Frontal cortex (tissue), 4 donors: ENCODE measurements around the gene MMP23B. TPM values are rescaled to one million over a fixed set of nuclear protein-coding genes. Genes with fewer than 3 reads are reported as not detected.
"Not testable (repeated sequence)": the region's sequence is repeated elsewhere in the genome, so short reads cannot be mapped to it uniquely, and the experiment has no call there.

Experiments used
- DNase-seq, 2 donors: peaks; one replicate each; pipeline ENCODE4 v3.0.0; 2012; ENCODE audit warnings: low spot score in 2 of 2
- FAIRE-seq: peaks from 2 replicates; lab custom pipeline; 2012; peaks lifted over from hg19 to GRCh38; lab: Jason Lieb, UNC
- total RNA-seq: library from RNA; depleted of rRNA; stranded (reverse); fragments of >200 nt; gene quantifications from one replicate; pipeline ENCODE4 v1.2.3, GENCODE V29; 2014
- donor health status: control.
- donor health status: control.
- donor health status: control.

MMP23B gene
- total RNA-seq, 1 donor from 2014 or later, result 0.82 TPM

GRCh38 chr1:1628754-1629429 is 3.1 kb upstream of the MMP23B start:
- FAIRE-seq (no peak), DNase-seq (no peak)

DNA sequence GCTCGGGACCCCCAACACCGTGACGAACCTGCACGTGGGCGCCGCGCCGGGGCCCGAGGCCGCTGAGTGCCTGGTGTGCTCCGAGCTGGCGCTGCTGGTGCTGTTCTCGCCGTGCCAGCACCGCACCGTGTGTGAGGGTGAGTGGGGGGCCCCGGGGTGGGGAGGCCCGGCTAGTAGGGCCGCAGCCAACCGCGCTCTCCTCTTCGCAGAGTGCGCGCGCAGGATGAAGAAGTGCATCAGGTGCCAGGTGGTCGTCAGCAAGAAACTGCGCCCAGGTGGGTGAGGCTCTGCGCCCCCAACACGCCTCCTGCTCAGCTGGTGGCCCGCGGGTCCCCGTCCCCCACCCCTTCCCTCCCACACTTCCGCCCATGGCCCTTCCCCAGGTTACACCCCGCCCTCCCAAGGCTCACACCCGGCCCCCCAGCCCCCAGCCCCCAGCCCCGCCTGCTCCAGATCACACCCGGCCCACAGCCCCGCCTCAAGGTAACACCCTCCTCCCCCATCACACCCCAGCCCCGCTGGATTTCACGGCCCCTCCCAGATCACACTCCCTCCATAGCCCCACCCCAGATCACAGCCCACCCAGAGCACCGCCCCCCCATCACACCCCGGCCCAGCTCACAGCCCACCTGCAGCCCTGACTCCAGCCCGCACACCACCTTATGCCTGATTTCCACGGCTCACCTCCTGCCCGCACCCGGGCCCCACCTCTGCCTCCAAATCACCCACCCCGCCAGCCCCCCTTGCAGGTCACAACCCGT is 2.4 kb upstream of the MMP23B start:
- FAIRE-seq (no peak), DNase-seq (no peak)

DNA sequence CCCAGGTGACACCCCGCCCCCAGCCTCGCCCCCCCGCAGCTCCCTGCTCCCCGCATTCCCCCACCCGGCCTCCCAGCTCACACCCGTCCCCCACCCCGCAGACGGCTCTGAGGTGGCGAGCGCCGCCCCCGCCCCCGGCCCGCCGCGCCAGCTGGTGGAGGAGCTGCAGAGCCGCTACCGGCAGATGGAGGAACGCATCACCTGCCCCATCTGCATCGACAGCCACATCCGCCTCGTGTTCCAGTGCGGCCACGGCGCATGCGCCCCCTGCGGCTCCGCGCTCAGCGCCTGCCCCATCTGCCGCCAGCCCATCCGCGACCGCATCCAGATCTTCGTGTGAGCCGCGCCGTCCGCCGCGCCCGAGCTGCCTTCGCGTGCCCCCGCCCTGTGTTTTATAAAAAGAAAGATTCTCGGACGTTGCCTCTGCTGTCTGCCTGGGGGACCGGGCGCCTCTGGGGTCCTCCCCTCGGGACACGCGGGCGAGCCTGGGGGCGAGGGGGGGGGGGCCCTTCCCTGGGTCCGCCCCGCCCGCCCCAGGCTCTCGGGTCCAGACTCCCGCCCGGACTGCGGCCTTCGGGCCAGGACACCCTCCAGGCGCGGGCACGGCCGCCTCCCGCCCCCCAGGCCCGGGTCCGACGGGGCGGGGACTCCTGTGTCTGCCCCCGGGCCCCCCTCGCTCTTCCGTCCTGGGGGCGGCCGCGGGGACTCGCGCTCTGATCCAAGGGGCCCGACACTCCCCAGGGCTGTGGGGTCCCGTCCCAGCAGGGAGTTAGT is 1.6 kb upstream of the MMP23B start:
- DNase-seq, result peak; percentile 75 to 84
- FAIRE-seq, result no peak

GRCh38 chr1:1630965-1631781 is 800 bp upstream of the MMP23B start:
- no peak for FAIRE-seq

DNA sequence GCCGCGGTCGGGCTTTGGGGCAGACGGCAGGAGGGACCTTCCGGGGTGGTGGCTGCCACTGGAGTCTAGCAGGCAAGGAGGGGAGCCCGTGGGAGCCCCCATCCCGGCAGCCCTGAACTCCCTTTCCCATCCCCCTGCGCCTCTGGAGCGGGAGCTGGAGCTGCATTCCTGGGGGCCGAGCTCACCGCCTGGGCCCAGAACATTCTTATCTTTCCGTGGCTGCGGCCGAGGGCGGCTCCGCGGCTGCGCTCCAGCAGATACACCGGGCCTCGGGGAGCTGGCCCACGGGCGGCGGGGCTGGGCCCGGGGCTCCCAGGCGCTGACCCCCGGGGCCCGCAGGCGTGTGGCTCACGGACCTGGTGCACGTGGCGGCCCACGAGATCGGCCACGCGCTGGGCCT is 1.4 kb downstream of the MMP23B start:
- DNase-seq, FAIRE-seq: not testable (repeated sequence)

More at GRCh38 chr1:1630965-1631781, 800 bp upstream of the MMP23B start:
- peak; percentile 82 to 83 for DNase-seq

GRCh38 chr1:1634613-1635012 is 2.6 kb downstream of the MMP23B start:
- FAIRE-seq, result not testable (repeated sequence)

GRCh38 chr1:1636621-1637478 is 4.9 kb downstream of the MMP23B start:
- not testable (repeated sequence) for FAIRE-seq, DNase-seq

More at GRCh38 chr1:1634613-1635012, 2.6 kb downstream of the MMP23B start:
- not testable (repeated sequence) for DNase-seq

DNA sequence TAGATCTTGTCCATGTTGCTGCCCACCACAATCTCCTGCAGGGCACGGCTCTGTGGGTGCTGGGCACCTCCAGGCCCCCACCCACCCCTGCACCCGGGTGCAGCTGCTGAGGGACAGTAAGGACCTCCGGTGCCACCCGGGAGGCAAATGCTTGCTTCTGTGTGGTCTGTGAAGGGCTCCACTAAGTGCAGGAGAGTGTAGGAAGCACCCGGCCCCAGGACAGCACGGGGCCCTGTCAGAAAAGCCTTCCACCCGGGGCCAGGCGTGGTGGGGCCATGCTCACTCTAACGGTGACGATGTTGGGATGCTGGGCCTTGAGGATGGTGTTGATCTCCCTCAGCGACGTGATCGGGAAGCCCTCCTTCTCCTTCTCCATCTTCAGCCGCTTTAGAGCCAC is 5.5 kb downstream of the MMP23B start:
- DNase-seq, FAIRE-seq: not testable (repeated sequence)

- DNase-seq, FAIRE-seq: not testable (repeated sequence)
Observed at GRCh38 chr1:1638528-1638927, 6.6 kb downstream of the MMP23B start.

- not testable (repeated sequence) for DNase-seq, FAIRE-seq
Observed at GRCh38 chr1:1639368-1639767, 7.4 kb downstream of the MMP23B start.

DNA sequence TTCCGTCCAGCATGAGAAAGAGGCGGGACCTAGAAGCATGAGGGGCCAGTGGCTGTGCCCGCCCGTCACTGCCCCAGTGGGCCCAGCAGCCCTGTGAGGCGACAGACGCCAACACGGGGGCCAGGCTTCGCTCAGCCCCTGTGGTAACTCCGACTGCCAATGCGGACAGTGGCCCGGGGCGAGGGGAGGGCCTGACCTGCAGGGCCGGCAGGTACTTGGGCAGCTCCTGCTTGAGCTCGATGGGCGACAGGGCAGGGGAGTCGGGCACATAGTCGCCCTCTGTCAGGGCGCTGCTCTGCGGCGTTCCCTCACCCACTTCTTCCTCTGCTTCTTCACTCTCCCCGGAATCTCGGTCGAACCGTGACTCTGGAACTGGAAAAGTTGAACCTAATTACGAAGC is 8.1 kb downstream of the MMP23B start:
- DNase-seq, FAIRE-seq: not testable (repeated sequence)

DNA sequence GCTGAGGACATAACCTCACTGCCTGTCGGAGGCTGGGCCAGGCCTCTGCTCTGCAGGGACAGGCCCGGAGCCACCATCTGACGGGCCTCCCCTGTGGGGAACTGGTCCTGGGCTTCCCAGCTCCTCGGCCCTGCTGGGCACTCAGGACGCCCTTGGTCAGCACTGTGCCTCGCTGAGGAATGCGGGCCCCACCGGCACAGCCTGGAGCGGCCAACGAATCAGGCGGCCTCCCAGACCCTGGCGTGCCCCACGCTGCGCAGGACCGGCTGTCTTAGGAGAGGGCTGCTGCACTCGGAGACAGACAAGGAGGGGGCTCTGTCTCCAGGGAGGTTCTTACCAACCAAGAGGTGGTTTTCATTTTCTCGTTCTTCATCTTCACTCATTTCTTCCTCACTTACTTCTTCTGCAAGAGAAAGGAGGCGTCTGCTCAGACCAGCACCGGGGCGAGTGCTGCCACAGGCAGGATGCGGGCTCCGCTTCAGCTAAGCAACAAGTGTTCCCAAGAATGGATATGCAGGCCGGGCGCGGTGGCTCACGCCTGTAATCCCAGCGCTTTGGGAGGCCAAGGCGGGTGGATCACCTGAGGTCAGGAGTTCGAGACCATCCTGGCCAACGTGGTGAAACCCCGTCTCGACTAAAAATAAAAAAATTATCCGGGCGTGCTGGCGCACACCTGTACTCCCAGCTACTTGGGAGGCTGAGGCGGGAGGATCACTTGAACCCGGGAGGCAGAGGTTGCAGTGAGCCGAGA is 8.9 kb downstream of the MMP23B start:
- DNase-seq, FAIRE-seq: not testable (repeated sequence)

GRCh38 chr1:1646326-1646725 is 14.4 kb downstream of the MMP23B start:
- not testable (repeated sequence) for FAIRE-seq, DNase-seq

- DNase-seq, FAIRE-seq: not testable (repeated sequence)
Observed at GRCh38 chr1:1647567-1648241, 15.7 kb downstream of the MMP23B start.

DNA sequence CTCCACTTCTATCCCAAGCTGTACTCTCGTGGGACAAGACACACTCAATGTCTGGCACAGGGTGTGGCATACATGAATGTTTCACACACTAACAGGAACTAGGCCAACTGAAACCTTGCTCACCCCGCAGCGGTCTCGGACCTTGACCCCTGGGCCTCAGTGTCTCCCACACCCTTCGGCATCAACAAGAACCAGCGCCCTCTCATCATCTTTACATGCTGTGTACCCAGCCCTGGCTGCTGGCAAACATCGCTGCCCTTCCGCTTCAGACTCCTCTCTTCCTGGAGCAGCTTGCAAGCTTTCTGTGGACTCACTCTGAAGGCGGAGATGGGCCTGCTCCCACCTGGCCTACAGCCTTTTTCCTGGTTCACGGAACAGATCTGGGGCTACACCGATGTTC is 16.3 kb downstream of the MMP23B start:
- DNase-seq, FAIRE-seq: not testable (repeated sequence)

GRCh38 chr1:1658583-1659549 is 26.9 kb downstream of the MMP23B start, which contains the start of gene CDK11B:
CDK11B (minus strand) TSS chr1:1659004; CDS start chr1:1657485, 1,519 bp downstream.
- not testable (repeated sequence) for FAIRE-seq
- DNase-seq, result peak; percentile 89 to 92
